Measurements from ENCODE around the gene RSF1. TPM values are rescaled to one million over a fixed set of nuclear protein-coding genes. Genes with fewer than 3 reads are reported as not detected.

RSF1 gene
- total RNA-seq, 4 donors from 2014 or later = 26.5 to 121 (median 82.3) TPM

- Histone ChIP-seq H3K9me3 (no peaks in the 10 kb centered on the region), H3K27ac (no peak overlapping the region), H3K4me3 (no peak overlapping the region), H3K27me3 (no peaks in the 10 kb centered on the region), H3K36me3 (no peaks in the 10 kb centered on the region), H3K4me1 (no peaks in the 10 kb centered on the region)
- intact Hi-C loops (cut with DNase I; ENCODE audit: low total_unique reads) = no loop called here
- no peak for DNase-seq
- TF ChIP-seq, protein P1, sequence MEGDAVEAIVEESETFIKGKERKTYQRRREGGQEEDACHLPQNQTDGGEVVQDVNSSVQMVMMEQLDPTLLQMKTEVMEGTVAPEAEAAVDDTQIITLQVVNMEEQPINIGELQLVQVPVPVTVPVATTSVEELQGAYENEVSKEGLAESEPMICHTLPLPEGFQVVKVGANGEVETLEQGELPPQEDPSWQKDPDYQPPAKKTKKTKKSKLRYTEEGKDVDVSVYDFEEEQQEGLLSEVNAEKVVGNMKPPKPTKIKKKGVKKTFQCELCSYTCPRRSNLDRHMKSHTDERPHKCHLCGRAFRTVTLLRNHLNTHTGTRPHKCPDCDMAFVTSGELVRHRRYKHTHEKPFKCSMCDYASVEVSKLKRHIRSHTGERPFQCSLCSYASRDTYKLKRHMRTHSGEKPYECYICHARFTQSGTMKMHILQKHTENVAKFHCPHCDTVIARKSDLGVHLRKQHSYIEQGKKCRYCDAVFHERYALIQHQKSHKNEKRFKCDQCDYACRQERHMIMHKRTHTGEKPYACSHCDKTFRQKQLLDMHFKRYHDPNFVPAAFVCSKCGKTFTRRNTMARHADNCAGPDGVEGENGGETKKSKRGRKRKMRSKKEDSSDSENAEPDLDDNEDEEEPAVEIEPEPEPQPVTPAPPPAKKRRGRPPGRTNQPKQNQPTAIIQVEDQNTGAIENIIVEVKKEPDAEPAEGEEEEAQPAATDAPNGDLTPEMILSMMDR (IDR thresholded peaks at IDR 0.05) = no peak
- TF ChIP-seq POLR2A (IDR thresholded peaks at IDR 0.05) = no peak
These were observed 121.6 kb downstream of the RSF1 start for GRCh38 chr11:77698896-77699295.

DNA sequence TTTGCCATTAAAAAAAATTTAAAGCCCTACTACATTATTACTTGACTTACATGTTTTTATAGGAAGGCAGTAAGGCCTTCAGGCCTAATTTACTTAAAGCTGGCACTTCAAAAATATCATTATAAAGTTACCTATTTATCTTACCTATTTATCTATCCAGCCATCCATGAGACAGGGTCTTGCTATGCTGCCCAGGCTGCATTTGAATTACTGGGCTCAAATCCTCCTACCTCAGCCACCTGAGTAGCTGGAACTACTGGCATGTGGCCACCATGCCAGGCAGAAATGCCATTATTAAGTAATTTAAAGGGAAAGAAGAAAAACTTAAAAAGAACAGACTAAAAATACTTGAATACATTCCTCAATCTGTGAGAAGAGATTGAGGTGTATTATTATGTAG, 122.7 kb downstream of the RSF1 start:
- H3K4me3 ChIP-seq = no peak overlapping the region
- no peak for TF ChIP-seq POLR2A (IDR thresholded peaks at IDR 0.05)
- TF ChIP-seq, protein P1 (IDR thresholded peaks at IDR 0.05) = no peak
- H3K27me3 ChIP-seq = no peaks in the 10 kb centered on the region
- intact Hi-C loops (cut with DNase I; ENCODE audit: low total_unique reads) = no loop called here
- no peaks in the 10 kb centered on the region for H3K9me3 ChIP-seq
- no peaks in the 10 kb centered on the region for H3K36me3 ChIP-seq
- no peak for DNase-seq
- no peak overlapping the region for H3K27ac ChIP-seq
- no peaks in the 10 kb centered on the region for H3K4me1 ChIP-seq

DNA sequence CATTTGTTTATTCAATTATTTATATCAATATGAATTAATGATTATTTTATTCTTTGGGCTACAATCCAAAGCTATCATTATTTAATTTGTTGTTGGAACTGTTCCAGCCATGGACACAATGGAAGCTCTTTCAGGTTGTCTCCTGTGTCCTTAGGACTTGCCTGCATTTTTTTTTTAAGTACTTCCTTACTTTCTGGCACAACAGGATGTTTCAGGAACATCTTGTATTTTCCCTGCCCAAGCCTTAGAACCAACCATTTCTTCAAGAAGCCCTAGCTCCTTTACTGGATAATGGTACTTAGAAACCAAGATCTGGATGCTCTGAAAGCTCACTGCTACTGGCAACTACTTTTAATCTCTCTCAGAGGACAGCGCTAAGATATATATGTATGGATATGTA, 125.1 kb downstream of the RSF1 start:
- TF ChIP-seq POLR2A (IDR thresholded peaks at IDR 0.05) = no peak
- TF ChIP-seq, protein P1 (IDR thresholded peaks at IDR 0.05) = no peak
- Histone ChIP-seq H3K36me3 (no peaks in the 10 kb centered on the region), H3K9me3 (no peaks in the 10 kb centered on the region), H3K4me1 (no peaks in the 10 kb centered on the region), H3K27me3 (no peaks in the 10 kb centered on the region), H3K4me3 (no peak overlapping the region), H3K27ac (no peak overlapping the region)
- no peak for DNase-seq
- intact Hi-C loops (cut with DNase I; ENCODE audit: low total_unique reads) = no loop called here

- DNase-seq = no peak
- no peak overlapping the region for H3K27ac ChIP-seq
- H3K27me3 ChIP-seq = no peaks in the 10 kb centered on the region
- H3K4me3 ChIP-seq = no peak overlapping the region
- no peaks in the 10 kb centered on the region for H3K9me3 ChIP-seq
- no peaks in the 10 kb centered on the region for H3K4me1 ChIP-seq
- TF ChIP-seq POLR2A (IDR thresholded peaks at IDR 0.05) = no peak
- TF ChIP-seq, protein P1 (IDR thresholded peaks at IDR 0.05) = no peak
- intact Hi-C loops (cut with DNase I; ENCODE audit: low total_unique reads) = no loop called here
- H3K36me3 ChIP-seq = no peaks in the 10 kb centered on the region
These were observed 129.9 kb downstream of the RSF1 start for GRCh38 chr11:77690649-77691048.

GRCh38 chr11:77687088-77687487, 133.4 kb downstream of the RSF1 start:
- no peaks in the 10 kb centered on the region for H3K9me3 ChIP-seq
- no peaks in the 10 kb centered on the region for H3K27me3 ChIP-seq
- intact Hi-C loops (cut with DNase I; ENCODE audit: low total_unique reads) = no loop called here
- no peaks in the 10 kb centered on the region for H3K4me1 ChIP-seq
- H3K4me3 ChIP-seq = no peak overlapping the region
- DNase-seq = no peak
- H3K36me3 ChIP-seq = no peaks in the 10 kb centered on the region
- H3K27ac ChIP-seq = no peak overlapping the region
- TF ChIP-seq POLR2A (IDR thresholded peaks at IDR 0.05) = no peak
- TF ChIP-seq, protein P1 (IDR thresholded peaks at IDR 0.05) = no peak

Data from uterus (tissue), 4 donors.